ENCODE results near the gene RXRG.

RXRG gene

DNA sequence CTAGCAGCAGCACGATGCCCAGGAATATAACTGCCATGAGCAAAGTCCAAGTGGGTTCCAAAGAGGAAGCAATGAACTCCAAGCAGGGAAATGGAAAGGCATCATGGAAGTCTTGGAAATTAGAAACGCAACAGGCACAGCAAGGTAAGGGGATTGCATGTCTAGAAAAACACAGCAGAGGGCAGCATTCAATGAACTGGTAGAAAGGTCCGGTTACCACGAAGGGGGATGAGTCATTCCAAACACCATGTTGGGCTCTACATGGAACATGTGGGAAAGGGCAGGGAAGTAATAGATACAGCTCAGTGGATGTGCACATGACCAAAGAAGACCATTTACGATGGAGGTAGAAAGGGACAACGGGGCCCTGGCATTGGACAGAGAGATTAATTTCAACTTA is 36.4 kb downstream of the RXRG start:
- in situ Hi-C loops (cut with HindIII; ENCODE audit: low pct_ligation_motif_present, low sequenced_read_pairs): no loop called here
- Histone ChIP-seq H3K27me3 (replicated peaks) (peaks cover 2% of the 10 kb centered on the region), H3K4me3 (ENCODE audit: low read depth, low read length) (no peak overlapping the region), H3K36me3 (replicated peaks) (no peaks in the 10 kb centered on the region), H3K27ac (no peak overlapping the region)
- TF ChIP-seq, protein P1, sequence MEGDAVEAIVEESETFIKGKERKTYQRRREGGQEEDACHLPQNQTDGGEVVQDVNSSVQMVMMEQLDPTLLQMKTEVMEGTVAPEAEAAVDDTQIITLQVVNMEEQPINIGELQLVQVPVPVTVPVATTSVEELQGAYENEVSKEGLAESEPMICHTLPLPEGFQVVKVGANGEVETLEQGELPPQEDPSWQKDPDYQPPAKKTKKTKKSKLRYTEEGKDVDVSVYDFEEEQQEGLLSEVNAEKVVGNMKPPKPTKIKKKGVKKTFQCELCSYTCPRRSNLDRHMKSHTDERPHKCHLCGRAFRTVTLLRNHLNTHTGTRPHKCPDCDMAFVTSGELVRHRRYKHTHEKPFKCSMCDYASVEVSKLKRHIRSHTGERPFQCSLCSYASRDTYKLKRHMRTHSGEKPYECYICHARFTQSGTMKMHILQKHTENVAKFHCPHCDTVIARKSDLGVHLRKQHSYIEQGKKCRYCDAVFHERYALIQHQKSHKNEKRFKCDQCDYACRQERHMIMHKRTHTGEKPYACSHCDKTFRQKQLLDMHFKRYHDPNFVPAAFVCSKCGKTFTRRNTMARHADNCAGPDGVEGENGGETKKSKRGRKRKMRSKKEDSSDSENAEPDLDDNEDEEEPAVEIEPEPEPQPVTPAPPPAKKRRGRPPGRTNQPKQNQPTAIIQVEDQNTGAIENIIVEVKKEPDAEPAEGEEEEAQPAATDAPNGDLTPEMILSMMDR (IDR thresholded peaks at IDR 0.05; ENCODE audit: low read depth, low read length, missing control alignments): peak; percentile 39
- DNase-seq: peak; percentile 20

DNA sequence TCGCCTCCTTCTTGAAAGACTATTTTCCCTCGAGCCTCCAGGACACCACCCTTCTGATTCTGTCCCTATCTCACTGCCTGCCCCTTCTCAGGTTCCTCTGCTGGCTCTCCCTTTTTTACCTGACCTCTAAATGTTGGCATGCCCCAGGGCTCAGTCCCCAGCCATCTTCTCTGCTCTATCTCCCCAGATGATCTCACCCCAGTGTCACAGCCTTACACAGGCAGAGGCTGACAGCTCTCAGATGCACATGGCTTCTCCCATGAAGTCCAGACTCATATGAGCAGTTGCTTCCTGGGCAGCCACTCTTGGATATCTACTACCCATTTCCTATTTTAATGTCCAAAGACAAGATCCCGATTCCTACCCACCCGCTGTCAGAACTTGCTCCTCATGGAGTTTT is 37.5 kb downstream of the RXRG start:
- H3K27me3 ChIP-seq (replicated peaks): peaks cover 2% of the 10 kb centered on the region
- TF ChIP-seq, protein P1 (IDR thresholded peaks at IDR 0.05; ENCODE audit: low read depth, low read length, missing control alignments): no peak

DNA sequence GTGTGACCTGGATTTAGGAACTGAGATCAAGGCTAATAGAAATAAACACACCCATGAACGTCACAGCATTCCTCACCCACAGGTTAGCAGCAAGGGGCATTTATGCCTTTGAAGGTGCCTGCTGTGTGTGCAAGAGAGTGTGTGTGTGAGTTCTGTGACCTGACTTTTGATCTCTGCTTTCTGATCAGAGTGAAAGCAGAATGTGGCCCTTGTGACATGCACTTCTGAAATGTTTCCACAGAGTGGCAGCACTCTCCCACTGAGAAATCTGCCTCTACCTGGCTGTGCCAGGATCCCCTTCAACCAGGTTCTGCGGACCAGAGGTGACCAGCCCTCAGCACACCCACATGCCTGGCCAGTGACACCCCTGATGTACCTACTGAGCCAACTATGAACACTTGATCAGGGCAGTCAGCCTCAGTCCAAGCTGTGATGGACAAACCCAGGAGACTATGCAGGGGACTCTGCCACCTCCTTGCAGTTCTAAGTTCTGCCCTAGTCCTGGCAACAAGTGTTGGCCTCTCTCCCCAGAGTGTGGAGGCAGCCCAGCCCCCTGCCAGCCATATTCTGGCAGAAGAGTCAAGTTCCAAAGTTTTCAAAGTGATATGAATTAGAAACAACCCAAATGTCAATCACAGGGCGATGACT is 41.0 kb downstream of the RXRG start:
- no peak overlapping the region for H3K27ac ChIP-seq
- H3K27me3 ChIP-seq (replicated peaks): peaks cover 4% of the 10 kb centered on the region
- peak; percentile 12 for DNase-seq
- H3K4me3 ChIP-seq (ENCODE audit: low read depth, low read length): no peak overlapping the region
- in situ Hi-C loops (cut with HindIII; ENCODE audit: low pct_ligation_motif_present, low sequenced_read_pairs): no loop called here
- TF ChIP-seq, protein P1 (IDR thresholded peaks at IDR 0.05; ENCODE audit: low read depth, low read length, missing control alignments): peak; percentile 67
- H3K36me3 ChIP-seq (replicated peaks): no peaks in the 10 kb centered on the region

More for the DNA sequence above, 37.5 kb downstream of the RXRG start:
- no peaks in the 10 kb centered on the region for H3K36me3 ChIP-seq (replicated peaks)
- no peak overlapping the region for H3K4me3 ChIP-seq (ENCODE audit: low read depth, low read length)
- in situ Hi-C loops (cut with HindIII; ENCODE audit: low pct_ligation_motif_present, low sequenced_read_pairs): no loop called here
- no peak overlapping the region for H3K27ac ChIP-seq
- DNase-seq: no peak

DNA sequence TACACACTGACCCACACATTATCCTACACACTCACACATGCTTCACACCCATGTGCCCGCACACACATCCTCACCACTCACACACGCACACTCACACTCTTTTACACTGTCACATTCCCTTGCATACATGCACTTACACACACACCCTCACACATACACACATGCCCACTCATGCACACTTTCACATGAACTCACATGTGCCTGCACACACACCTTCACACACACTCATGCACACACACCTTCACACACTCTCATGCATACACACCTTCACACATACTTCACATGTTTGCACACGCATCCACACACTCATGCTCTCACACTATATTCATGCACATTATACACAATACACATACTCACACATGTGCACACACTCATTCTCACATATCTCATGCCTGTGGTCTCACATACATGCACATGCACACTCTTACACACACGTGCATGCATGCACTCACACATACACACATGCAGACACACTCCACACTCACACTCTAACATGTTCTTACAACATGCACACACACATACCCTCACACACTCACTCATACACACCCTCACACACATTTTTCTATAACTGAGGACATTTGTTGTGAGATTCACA is 42.3 kb downstream of the RXRG start:
- TF ChIP-seq, protein P1 (IDR thresholded peaks at IDR 0.05; ENCODE audit: low read depth, low read length, missing control alignments): no peak
- peaks cover 4% of the 10 kb centered on the region for H3K27me3 ChIP-seq (replicated peaks)
- DNase-seq: no peak

DNA sequence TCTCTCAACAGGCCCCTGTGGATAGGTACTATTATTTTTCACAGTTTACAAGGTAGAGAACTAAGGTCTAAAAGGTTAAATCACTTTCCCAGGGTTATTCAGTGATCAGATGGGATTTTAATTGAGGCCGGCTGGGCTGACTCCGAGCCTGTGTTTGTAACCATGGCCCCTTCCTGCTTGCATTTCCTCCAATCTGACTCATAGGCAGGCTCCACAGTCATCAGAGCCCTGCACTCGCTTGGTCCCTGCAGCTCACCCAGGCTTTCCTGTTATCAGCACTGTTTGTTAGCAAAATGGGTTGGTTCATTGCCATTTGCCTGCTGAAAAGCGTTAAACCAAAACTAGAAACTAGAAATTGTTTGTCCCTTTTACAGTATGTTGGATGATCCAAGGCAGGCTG is 47.0 kb downstream of the RXRG start:
- TF ChIP-seq, protein P1 (IDR thresholded peaks at IDR 0.05; ENCODE audit: low read depth, low read length, missing control alignments): no peak
- no peak overlapping the region for H3K4me3 ChIP-seq (ENCODE audit: low read depth, low read length)
- DNase-seq: peak; percentile 63
- in situ Hi-C loops (cut with HindIII; ENCODE audit: low pct_ligation_motif_present, low sequenced_read_pairs): loop anchor here (25.0 kb wide), 1 partner anchor 189 kb away; no protein-coding TSS in a partner anchor
- H3K27ac ChIP-seq: no peak overlapping the region
- H3K27me3 ChIP-seq (replicated peaks): peaks cover 13% of the 10 kb centered on the region
- no peaks in the 10 kb centered on the region for H3K36me3 ChIP-seq (replicated peaks)

More for the DNA sequence above, 42.3 kb downstream of the RXRG start:
- Histone ChIP-seq H3K4me3 (ENCODE audit: low read depth, low read length) (no peak overlapping the region), H3K27ac (no peak overlapping the region), H3K36me3 (replicated peaks) (no peaks in the 10 kb centered on the region)
- in situ Hi-C loops (cut with HindIII; ENCODE audit: low pct_ligation_motif_present, low sequenced_read_pairs): no loop called here

Measured in brain microvascular endothelial cell (primary cell).